Natural killer cell (primary cell): Measurements from ENCODE around the gene NAA35. TPM values are rescaled to one million over a fixed set of nuclear protein-coding genes. Genes with fewer than 3 reads are reported as not detected.

Source experiments
- ATAC-seq, 3 donors: fragments of 150-1000 bp in 2 of 3; fragments of 200-7000 bp in 1 of 3; cut with Tn5 transposase; 1 replicate in 1 of 3; 2 replicates in 2 of 3; pipeline ENCODE4 v1.10.0; 2021; ENCODE audit warnings: mild to moderate bottlenecking in 2 of 3, moderate library complexity in 2 of 3
- DNase-seq, 2 donors: peaks; one replicate each; pipeline versions ENCODE4 v3.0.0 to v3.0.0-alpha.2; 2013 to 2021; ENCODE audit warnings: mixed read lengths in 1 of 2
- H3K27ac ChIP-seq: one replicate; pipeline ENCODE4 v1.5.1; 2013; ENCODE audit warnings: mild to moderate bottlenecking, low read length
- H3K27me3 ChIP-seq: one replicate; pipeline ENCODE4 v1.6.1; 2013; ENCODE audit warnings: low read length; ENCODE audit not compliant: control insufficient read depth, insufficient read depth
- H3K36me3 ChIP-seq: one replicate; pipeline ENCODE4 v1.6.1; 2013; ENCODE audit warnings: low read length; ENCODE audit not compliant: control insufficient read depth, insufficient read depth
- H3K4me1 ChIP-seq: one replicate; pipeline ENCODE4 v1.6.1; 2013; ENCODE audit warnings: low read length; ENCODE audit not compliant: control insufficient read depth, insufficient read depth
- H3K4me3 ChIP-seq: one replicate; pipeline ENCODE4 v1.5.1; 2013; ENCODE audit warnings: low read length
- H3K9me3 ChIP-seq: one replicate; pipeline ENCODE4 v1.6.1; 2013; ENCODE audit warnings: low read length; ENCODE audit not compliant: control insufficient read depth, insufficient read depth
- H3K27ac Mint-ChIP-seq, 2 donors: one replicate each; pipeline ENCODE4 v1.8.0; 2022; ENCODE audit warnings: mild to moderate bottlenecking in 2 of 2, mixed read lengths in 2 of 2, moderate library complexity in 1 of 2
- H3K27me3 Mint-ChIP-seq, 2 donors: one replicate each; pipeline ENCODE4 v1.8.0; 2022; ENCODE audit warnings: low read depth in 2 of 2, mixed read lengths in 2 of 2
- H3K36me3 Mint-ChIP-seq: one replicate; pipeline ENCODE4 v1.8.0; 2022; ENCODE audit warnings: mixed read lengths
- H3K4me1 Mint-ChIP-seq, 2 donors: one replicate each; pipeline ENCODE4 v1.8.0; 2022; ENCODE audit warnings: mixed read lengths in 2 of 2
- H3K4me3 Mint-ChIP-seq: one replicate; pipeline ENCODE4 v1.8.0; 2022; ENCODE audit warnings: mild to moderate bottlenecking, moderate library complexity, mixed read lengths
- H3K9me3 Mint-ChIP-seq, 2 donors: one replicate each; pipeline ENCODE4 v1.8.0; 2022; ENCODE audit warnings: mixed read lengths in 2 of 2
- WGBS: methylation state at CpG from one replicate; pipeline ENCODE4 v1.1.7; 2013; ENCODE audit warnings: missing lambda C conversion rate; ENCODE audit not compliant: insufficient coverage; 5-methylcytosine and 5-hydroxymethylcytosine counted together
- intact Hi-C: fragments of 100-400 bp; cut with micrococcal nuclease; formaldehyde crosslinking; loops from one replicate; pipeline ENCODE4 v1.14.2; 2022
- total RNA-seq, 4 donors: library from RNA; stranded (reverse); fragments of 120-200 nt in 1 of 4; gene quantifications; one replicate each; pipeline versions ENCODE4 v1.2.3 to v1.2.4, GENCODE V29; 2013 to 2022
- TF ChIP-seq, protein P1 (sequence below): fragments of 200-600 bp; IDR thresholded peaks from one replicate; pipeline ENCODE4 v1.8.0; 2022; ENCODE audit warnings: antibody characterized with exemption

NAA35 gene
- total RNA-seq, 3 donors from 2014 or later (not counting 1 experiment from before 2014, with no cell fraction given), result 19.9 to 27.6 (median 21.0) TPM

DNA sequence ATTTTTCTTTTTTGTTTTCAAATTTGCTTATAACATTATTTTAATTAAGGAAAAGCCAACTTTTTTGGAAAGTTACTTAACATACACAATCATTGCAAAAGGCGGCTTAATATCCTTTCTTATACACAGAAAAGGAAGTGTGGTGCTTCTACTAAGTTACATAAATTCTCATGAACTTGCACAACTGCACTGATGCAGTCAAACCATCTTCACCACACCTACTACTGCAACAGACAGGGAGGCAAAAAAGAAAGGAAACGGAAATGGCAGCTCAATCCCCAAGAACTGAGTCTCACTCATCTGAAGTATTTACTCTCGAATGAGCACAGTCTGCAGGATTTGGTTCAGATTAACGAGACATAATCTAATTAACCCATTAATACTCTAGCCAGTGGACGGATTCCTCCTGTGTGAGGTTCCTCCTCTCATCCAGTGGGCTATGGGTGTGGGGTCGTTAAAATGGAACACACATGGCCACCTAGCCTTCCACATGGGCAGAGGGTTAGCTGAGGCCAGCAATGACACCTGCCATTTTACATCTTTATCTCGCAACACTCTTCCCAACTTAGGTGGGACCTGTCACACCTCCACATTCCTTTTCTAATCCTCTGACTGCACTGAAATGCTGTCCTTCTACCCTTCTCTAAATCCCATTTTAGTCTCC, 128.4 kb downstream of the NAA35 start:
- Mint-ChIP-seq H3K9me3 (no peaks in the 10 kb centered on the region), H3K36me3 (no peaks in the 10 kb centered on the region), H3K27ac (no peak overlapping the region), H3K27me3 (no peaks in the 10 kb centered on the region), H3K4me3 (no peak overlapping the region), H3K4me1 (peaks cover 1 to 10% of the 10 kb centered on the region in 2 donors)
- intact Hi-C loops, result no loop called here
- DNase-seq (no peak), ATAC-seq (peak in 1 of 3 donors; percentile 49)
- Histone ChIP-seq H3K27me3 (no peaks in the 10 kb centered on the region), H3K9me3 (no peaks in the 10 kb centered on the region), H3K4me3 (no peak overlapping the region), H3K4me1 (peaks cover 8% of the 10 kb centered on the region), H3K36me3 (no peaks in the 10 kb centered on the region), H3K27ac (no peak overlapping the region)
- TF ChIP-seq, protein P1, sequence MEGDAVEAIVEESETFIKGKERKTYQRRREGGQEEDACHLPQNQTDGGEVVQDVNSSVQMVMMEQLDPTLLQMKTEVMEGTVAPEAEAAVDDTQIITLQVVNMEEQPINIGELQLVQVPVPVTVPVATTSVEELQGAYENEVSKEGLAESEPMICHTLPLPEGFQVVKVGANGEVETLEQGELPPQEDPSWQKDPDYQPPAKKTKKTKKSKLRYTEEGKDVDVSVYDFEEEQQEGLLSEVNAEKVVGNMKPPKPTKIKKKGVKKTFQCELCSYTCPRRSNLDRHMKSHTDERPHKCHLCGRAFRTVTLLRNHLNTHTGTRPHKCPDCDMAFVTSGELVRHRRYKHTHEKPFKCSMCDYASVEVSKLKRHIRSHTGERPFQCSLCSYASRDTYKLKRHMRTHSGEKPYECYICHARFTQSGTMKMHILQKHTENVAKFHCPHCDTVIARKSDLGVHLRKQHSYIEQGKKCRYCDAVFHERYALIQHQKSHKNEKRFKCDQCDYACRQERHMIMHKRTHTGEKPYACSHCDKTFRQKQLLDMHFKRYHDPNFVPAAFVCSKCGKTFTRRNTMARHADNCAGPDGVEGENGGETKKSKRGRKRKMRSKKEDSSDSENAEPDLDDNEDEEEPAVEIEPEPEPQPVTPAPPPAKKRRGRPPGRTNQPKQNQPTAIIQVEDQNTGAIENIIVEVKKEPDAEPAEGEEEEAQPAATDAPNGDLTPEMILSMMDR, result no peak
- 84% methylated on average over 7 of the region's 7 CpGs for WGBS

Other genes with a start within 250 kb of the NAA35 start
- 100 to 1,000 TPM; 140 to 150 (median 140) TPM for gene AGTPBP1, start 199.2 kb upstream of the NAA35 start, total RNA-seq
- gene GOLM1, start 158.4 kb downstream of the NAA35 start, total RNA-seq, result 10 to 100 TPM; 12.9 to 24.4 (median 20.2) TPM